ENCODE data around the gene ZFP92.

The ZFP92 gene

DNA sequence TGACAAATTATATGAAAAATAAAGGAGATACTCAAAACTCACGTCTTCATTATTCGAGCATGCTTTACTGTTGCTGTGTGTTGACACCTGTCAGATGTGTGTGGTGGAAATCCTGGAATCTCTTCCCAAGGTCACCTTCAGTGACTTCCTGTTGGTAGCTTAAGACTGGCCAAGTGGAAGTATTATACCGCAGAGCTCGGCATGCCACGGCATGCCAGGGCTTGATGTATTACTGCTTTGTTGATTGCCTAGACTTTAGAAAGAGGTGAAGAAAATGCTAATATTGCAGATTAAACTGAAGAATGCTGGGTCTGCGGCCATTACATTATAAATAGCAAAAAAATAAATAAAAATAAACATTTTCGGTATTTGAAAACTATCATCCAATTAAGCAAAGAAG, 30.0 kb downstream of the ZFP92 start:
- no peak for DNase-seq

DNA sequence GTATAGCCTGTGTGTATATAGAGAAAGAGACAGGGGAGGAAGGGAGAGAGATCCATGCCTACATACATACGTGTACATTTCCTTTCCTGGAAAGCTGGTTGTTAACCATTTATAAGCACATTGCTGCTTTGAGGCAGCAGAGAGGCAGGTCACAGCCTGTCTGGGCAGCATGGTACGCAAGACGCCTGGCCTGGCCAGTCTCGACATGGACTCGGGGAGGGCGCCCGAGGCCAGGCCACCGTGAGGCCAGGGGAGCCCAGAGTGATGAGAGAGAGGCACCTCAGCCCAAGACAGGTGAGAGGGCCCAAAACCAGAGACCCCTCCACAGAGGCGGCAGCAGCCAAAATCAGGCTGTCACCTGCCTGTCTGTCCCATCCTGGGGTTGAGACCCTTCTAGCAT, 30.7 kb downstream of the ZFP92 start:
- DNase-seq = no peak

DNA sequence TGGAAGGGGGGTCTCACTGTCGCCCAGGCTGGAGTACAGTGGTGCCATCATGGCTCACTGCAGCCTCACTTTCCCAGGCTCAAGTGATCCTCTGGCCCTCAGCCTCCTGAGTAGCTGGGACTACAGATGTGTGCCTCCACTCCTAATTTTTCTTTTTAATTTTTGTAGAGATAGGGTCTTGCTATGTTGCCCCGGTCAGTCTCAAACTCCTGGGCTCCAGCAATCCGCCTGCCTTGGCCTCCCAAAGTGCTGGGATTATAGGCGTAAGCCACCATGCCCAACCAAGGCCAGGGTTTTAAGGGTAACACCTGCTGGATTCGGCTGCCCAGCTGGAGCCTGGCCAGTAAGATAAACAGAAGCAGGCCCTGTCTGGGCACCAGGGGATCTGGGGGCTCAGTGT, 31.2 kb downstream of the ZFP92 start:
- no peak for DNase-seq

DNA sequence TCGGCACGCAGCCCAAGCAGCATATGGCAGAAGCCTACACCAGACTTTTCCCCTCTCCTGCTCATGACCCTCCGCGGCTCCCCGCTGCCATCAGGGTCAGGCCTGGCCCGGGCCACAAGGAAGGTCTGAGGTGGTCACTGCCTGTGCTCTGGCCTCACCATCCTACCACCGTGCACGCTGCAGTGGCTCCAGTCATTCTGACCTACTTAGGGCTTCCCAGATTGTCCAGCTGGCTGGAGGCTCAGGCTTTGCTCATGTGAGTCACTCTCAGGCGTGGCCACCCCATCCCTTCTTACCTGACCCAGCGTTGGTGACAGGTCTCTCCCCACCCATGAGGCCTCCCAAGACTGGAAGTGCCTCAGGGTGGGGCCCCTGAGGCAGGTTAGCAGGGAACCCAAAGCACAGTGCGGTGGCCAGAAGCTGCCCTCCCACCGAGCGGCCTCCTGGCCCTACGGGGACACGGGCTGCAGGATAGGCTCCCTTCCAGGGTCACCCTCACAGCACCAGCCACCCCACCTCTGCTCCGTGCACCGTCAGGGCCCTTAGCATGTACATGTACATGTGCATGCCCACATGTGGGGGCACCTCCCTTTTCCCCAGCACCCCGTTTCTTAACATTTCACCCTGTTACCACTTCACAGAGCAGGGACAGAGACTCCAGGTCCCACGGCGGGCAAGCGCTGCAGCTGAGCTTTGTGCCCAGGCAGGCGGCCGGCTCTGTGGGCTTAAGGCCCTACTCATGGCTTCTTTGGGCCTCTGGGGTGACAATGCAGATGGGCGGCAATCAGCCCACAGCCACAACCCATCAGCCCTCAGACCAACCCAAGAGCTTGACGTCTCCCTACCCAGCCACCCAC, 32.4 kb downstream of the ZFP92 start:
- no peak for DNase-seq

DNA sequence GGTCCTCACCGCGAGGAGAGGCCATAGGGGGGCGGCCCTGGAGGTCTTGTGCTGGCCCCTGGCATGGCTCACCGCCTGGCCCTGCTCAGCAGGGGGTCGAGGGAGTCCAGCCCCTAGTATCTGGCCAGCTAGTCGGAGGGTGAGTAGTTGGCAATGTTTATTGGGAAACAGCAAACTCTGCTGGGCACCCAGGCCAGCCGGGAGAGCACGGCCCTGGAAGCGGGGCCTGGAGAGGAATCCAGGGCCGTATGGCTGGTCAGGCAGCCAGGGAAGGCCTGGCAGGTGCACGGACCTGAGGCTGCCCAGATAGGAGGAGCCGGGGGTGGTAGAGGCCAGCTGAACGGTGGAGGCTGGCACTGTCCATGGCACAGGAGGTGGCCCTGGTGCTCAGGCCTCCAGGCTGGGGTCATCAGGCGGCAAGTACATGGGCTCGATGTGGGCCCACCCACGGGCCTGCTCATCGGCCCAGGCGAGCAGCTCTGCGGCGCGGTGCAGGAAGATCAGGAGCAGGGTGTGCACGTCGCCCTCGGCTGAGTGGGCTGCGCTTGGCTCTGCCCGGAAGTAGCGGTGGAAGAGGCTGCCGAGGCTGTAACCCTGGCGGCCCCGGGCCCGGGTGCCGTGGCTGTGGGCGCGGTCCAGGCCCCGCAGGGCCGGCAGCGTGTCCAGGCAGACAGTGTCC, 33.2 kb downstream of the ZFP92 start:
- DNase-seq = no peak

DNA sequence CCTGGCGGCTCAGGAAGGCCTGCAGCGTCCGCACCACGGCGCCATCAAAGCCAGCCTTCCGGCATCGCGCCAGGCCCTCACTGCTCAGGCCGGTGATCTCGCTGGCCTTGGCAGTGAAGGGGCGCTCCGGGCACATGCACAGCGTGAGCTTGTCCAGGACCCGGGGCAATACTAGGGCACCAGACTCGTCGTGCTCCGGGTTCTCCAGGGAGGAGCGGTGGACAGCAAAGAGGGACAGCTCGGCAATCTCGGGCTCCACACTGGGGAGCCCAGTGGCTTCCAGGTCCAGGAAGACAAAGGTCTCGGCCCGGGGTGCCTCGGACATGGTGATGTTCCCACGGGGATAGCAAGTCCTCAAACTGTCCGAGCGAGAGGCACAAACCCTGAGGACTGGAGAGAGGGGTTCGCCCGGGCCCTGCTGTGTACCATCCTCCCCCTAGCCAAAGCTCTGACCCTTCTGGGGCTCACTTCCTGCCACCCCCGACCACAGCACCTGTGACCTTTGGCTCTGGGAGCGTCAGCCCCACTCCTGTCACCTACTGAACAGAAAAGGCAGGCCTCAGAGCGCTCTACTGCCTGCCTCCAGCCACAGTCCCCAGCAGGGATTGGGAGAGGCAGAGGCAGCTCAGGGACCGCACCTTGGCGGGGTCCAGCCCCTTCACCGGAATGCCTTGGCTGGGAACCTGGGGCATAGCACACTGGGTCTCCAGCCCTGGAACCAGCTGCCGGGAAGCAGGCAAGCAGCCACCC, 34.0 kb downstream of the ZFP92 start:
- no peak for DNase-seq

DNA sequence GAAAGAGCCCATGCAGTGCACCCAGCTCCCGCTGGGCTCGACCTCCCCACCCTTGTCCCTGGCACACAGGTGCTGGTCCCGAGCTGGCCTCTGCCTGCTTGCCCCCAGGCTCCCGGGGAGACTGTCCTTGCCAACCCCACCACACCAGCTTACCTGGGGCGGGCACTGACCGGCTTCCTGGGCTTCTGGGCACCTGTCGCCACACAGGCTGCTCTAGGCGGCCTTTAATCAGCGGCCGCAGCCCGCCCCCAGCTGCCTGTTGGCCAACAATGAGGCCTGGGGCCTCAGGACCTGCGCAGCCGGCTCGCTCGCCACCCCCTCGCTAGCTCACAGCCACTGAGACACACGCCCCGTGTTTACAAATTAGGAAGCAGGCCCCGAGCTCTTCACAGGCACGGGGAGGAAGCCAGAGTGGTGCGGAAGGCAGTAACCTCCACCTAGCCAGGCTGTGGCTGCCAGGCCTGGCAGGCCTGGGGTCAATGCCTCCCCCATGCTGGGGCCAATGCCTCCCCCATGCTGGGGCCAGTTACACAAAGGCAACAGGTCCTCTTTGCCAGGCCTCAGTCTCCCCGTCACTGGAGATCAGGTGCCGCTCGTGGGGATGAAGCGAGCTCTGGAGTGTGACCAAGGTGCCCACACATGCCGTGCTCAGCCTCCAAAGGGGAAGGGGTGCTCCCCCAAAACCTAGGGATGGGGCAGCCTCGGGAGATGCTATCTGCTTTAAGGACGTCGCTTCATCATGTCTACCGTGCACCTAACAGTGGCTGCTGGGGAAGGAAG, 34.8 kb downstream of the ZFP92 start, which contains the start of gene TREX2:
Gene TREX2 (minus strand): TSS at position 201 of the 780 bp plus-strand sequence. CDS start 626 bp downstream, outside the sequence.
- DNase-seq = no peak

DNA sequence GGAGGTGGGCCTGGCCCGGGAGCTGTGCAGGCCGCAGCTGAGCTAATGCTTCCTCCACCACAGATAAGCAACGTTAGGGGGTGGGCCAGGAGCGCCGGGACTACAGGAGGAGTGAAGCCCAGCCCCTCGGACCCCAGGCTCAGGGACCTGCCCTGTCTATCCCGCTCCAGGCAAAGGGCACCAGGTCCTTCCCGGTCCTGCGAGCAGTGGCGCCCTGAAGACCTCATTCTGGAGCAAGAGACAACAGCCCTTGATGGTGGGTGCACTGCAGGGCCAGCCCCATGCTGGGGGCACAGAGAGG, 35.3 kb downstream of the ZFP92 start:
- no peak for DNase-seq

DNA sequence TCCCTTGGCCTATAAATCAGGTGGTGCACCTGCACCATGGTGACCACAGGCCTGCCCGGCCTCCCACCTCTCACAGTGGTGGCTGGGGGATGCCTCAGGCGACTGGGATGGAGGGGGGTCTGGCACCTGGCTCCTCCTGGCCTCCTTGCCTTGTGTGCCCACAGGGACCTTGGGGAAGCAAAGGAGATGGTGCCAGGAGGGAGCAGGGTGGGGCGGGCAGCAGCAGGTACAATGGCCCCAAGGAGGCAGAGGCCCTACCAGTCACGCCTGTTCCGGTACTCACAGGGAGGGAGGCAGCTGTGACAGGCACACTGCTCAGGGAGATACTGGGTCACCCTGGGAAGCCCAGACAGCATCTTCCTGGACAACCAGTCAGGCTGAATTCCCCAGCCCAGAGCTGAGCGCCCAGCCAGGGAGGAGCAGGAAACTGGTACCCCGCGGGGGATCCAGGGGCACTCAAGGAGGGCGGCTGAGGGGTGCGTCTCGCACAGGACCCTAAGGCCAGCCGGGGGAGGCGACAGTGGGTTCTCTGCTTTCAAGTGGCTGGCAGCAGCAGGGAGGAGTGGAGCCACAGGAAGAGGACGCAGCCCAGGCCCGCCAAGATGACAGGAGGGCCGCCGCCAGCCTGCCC, 35.8 kb downstream of the ZFP92 start:
- DNase-seq = no peak

DNA sequence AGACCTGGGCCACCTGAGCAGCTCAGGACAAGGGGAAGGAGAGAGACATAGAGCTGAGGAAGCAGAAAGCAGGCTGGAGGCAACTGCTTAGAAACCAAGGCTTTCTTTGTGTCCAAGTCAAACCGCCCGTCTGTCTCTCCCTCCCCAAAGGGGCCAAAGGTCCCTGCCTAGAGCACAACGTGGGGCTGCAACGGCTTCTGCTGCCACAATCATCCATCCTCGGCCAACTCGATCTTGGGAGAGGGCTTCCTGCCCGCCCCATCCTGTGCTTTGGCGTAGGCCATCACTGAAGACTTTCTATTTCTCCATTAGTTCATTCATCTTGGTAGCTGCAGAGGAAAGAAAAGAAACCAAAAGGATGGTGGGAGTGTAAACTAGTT, 36.3 kb downstream of the ZFP92 start:
- no peak for DNase-seq

DNA sequence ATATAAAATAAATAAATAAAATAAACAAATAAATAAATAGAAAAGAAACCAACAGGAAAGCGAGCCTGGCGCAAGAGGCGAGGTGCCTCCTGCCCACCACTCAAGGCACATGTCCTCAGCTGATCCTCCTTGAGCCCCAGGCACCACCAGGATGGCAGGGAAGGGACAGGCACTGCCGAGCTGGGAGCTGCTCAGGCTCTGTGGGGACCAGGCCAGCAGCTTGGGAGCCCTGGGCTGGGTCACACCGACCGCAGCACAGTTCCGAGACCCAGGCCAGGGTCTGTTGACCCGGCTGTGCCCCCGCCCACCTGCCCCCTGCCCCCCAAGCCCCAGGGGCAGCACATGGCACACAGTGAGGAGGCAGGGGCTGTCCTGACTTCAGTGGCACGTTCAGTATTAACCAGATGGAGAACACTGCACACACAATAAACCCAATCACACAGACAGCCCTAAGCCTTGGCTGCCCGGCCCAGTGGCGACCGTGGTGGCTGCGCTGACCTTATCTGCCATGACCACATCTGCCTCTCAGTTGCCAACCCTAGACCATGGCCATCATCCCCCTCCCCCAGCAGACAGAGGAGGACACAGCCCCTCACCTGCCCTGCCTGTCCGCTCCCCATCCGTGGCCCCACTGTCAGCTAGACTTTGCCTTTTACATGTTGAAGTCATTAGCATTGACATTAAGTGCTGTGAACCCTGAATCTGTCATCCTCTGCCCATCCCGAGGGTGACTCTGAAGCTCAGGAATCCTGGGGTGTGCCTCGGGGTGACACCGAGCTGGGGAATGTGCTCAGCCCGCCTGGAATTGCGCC, 37.5 kb downstream of the ZFP92 start:
- DNase-seq = no peak

DNA sequence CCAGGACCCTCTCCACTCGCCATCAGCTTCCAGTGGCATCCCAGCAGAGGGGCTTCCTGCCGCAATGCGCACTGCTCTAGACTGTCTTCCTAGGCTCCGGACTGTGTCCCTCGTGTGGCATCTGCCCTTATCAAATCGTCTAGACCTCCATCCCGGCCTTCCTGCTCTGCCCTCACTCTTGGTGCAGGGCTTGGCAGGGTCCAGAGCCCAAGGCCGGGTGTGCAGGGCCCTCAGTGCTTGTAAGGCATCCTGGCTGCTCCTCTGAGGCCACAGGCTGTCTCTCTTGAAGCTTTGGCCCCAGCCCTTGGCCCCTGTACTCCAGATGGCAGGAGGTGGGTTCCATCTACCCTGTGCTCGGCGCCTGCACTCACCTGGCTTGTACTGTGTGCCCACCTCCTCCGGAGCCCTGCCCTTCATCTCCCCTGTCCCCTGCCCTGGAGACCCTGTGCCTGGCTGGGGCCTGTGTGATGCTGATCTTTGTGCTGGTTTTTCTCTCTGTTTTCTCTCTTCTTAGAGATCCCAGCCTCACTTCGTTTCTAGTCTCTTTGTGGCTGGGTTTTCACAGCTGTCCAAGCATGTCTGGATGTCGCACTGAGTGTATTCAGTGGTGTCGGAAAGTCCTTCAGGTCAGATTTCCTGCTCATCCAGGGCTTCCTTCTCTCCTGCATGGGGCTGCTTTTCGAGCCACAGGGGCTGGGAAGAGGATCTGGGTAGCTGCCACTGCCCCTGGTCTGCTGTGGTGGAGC, 38.3 kb downstream of the ZFP92 start:
- DNase-seq = no peak

DNA sequence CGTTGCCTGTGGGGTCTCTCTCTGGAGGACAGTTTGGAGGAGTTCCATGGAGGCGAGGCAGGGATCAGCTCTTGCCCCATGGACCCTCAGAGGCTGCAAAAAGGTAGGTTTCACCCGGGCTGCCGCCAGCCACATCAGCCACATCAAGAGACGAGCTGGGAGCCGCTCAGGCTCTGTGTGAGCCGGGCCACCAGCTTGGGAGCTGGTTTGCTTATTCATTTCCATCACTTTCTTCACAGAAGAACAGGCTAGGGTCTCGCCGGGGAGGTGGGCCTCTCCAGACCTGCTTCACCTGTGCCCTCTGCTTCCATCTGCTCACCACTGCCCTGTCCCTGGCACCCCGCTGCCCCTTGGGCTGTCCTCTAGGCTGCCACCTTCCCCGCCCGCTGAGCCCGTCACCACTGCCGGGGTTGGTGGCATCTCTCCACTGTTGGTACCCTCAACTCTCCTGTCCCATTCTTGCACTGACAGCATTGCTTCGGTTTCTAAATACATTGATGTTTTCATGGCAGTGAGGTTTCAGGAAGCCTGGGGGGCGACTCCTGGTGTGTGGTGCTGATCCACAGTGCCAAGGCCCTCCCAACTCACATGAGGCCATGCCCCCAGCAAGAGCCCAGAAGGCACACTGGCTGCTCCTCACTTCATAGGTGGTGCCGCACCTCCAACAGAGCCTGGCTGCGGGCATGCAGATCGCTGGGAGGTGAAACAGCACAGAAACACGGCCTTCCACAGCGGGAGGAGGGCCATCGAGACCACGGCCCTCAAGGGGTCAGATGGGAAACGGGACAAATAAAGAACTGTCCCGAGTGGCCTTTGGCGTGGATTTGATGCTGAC, 39.1 kb downstream of the ZFP92 start:
- no peak for DNase-seq

DNA sequence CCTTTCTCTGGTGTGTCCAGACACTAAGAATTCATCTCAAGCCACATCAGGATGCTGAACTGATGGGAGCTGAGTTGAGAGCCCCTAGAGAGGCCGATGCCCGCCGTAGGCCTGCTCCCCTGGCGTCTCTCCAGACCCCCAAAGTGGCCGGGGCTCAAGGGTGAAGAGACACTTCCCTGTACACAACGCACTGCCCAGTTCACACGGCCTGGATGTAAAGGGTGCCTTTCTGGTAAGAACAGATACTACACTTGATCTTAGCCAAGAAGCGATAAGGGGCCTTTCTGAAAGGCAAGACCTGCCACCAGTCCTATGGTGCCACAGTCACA, 39.6 kb downstream of the ZFP92 start:
- DNase-seq = no peak

DNA sequence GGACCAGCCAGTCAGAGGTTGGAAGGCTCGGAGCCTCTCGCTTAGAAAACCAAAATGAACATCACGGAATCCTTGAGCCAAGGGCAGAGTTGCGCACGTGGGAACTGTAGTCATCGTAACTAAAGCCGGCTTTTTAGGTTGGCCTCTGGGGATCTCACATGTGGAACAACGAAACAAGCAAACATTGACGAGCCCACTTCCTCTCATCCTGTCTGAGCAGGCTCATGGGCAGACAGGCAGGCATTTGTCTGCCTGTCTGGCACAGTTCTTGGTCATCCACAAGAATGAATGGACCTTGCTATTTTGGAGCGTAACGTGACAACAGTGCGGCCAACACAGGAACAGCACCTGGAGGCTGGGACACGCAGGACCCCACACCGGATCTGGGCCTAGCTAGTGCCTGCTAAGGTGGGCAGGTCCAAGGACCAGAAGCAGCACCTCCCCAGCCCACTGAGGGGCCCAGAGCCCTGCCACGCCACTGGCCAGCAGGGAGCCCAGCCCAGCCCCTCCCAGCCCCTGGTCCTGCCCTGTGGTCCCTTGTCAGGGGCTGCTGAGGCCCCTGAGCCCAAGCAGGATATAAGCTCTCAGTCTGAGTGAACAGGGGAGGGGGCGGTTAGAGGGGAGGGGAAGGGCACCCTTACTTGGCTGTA, 43.8 kb downstream of the ZFP92 start:
- no peak for DNase-seq

DNA sequence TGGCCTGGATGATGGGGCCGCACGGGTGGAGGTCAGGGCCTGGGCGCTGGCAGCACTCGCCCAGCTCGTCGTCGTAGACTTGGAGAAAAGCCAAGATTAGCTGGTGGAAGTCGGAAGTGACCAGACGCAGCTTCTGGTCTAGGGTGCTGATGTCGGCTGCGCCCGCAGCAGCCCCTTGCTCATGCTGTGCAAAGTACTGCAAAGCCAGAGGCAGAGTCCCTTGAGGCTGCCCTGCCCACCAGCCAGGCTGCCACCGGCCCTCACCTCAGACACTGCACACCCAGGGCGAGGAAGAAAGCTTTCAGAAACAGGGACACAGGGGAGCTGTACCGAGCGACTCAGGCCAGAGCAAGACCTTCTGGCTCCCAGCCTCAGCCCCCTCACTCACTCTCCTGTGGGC, 44.3 kb downstream of the ZFP92 start:
- DNase-seq = no peak

DNA sequence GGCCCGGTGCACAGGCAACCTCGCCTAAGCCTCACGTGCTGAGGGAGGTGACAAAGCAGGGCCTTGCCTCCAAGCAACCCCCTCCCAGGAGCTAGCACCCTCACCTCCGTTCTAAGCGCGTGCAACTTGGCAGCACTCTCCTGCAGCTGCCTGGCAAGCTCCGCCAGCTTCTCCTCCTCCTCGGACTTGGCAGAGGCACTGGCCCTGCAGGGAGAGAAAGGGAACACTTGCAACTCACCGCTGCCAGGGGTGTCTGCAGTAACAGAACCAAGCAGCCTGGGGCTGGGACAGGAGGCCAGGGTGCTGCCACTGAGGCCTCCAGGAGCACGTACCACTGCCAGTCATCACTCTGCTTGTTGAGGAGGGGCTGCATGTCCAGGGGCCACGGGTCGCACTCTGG, 44.9 kb downstream of the ZFP92 start:
- DNase-seq = no peak

DNA sequence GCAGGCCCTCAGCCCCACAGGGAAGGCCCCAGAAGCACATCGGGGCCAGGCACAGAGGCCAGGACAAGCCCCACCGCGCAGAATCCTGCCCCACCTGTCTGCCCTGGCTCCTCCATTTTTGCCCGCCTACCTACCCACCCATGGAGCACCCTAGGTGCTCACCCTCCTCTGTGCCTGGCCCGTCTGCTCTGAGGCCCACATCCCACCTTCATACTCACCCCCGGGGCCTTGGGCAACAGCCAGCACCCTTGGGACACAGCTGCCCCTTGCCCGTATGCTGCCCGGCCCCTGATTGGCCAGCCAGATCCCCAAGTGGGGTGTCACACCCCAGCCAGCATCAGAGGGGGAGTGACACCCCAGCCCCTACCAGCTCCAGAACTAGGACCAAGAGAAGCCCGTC, 45.4 kb downstream of the ZFP92 start:
- DNase-seq = no peak

DNA sequence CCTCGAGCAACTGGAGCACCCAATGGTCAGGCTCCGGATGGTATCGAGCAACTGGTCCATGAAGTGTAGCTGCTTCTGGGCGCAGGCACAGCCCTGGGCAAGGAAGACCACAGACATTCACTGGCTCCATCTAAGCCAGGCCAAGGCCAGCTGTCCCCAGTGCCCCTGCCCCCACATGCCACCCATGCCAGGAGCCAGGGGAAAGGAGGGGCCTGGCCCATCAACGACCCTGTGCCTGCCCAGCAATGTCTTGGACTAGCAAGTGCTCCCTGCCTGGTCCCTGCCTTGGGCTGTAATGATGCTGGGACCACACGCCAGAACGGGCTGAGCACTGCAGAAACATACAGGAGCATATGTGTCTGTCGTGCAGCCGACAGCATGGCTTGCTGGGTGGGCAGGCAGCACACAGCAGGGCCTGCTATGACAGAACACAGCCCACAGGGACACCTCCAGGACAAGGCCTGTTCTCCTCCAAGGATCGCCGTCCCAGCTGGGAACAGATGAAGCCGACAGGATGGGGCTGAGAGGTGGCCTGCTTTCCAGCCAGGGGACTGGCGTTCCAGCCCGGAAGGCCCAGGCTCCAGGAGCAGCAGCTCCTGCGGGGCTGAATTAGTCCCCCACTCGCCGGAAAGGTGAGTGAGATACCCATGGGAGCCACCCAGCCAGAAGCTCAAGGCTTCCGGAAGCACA, 46.0 kb downstream of the ZFP92 start:
- DNase-seq = no peak

All from NCI-H1436 treated with DMSO at 0.1 percent for 48 hours (cell line).